Measurements from ENCODE around the gene NDFIP1.

Gene NDFIP1

GRCh38 chr5:142176255-142176654 lies 67.7 kb downstream of the NDFIP1 start:
- no peak overlapping the region for H3K4me3 ChIP-seq (ENCODE audit: control insufficient read depth, low read depth, low read length)
- TF ChIP-seq, protein P1, sequence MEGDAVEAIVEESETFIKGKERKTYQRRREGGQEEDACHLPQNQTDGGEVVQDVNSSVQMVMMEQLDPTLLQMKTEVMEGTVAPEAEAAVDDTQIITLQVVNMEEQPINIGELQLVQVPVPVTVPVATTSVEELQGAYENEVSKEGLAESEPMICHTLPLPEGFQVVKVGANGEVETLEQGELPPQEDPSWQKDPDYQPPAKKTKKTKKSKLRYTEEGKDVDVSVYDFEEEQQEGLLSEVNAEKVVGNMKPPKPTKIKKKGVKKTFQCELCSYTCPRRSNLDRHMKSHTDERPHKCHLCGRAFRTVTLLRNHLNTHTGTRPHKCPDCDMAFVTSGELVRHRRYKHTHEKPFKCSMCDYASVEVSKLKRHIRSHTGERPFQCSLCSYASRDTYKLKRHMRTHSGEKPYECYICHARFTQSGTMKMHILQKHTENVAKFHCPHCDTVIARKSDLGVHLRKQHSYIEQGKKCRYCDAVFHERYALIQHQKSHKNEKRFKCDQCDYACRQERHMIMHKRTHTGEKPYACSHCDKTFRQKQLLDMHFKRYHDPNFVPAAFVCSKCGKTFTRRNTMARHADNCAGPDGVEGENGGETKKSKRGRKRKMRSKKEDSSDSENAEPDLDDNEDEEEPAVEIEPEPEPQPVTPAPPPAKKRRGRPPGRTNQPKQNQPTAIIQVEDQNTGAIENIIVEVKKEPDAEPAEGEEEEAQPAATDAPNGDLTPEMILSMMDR (conservative IDR thresholded peaks at IDR 0.05; ENCODE audit: control insufficient read depth, insufficient read depth, low read depth, low read length) = no peak
- no peak for DNase-seq (ENCODE audit: low read depth)

- no peak for DNase-seq (ENCODE audit: low read depth)
- TF ChIP-seq, protein P1 (conservative IDR thresholded peaks at IDR 0.05; ENCODE audit: control insufficient read depth, insufficient read depth, low read depth, low read length) = no peak
- H3K4me3 ChIP-seq (ENCODE audit: control insufficient read depth, low read depth, low read length) = no peak overlapping the region
Measured at GRCh38 chr5:142178651-142179050, 70.1 kb downstream of the NDFIP1 start.

DNA sequence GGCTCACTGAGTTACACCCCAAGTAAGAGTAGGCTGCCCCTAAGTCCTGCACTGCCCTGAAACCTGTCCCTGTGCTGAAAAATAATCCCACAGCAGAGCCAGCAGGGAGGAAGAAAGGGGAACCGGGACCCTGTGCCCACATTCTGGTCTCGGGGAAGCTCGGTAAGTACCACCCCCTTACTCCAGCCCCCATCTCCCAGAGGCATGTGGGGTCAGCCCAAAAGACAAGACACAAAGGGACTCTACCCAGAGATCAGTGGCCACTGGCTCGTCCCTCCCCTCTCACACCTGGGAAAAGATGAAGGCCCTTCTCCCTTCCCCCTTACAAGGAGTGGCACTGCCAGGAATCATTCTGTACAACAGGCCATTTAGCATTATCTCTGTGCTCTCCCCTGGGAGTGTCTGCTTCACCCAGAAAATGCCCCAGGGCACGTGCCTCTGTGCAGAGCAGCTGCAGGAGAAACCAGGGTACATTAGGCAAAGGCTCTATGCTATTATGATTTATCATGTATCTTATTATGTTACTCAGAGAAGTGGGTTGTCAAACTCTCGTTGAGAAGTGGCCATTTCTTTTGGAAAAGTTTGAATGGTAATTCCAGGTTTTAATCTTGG lies 71.3 kb downstream of the NDFIP1 start:
- TF ChIP-seq, protein P1 (conservative IDR thresholded peaks at IDR 0.05; ENCODE audit: control insufficient read depth, insufficient read depth, low read depth, low read length) = no peak

GRCh38 chr5:142181096-142181495 lies 72.5 kb downstream of the NDFIP1 start:
- no peak overlapping the region for H3K4me3 ChIP-seq (ENCODE audit: control insufficient read depth, low read depth, low read length)
- TF ChIP-seq, protein P1 (conservative IDR thresholded peaks at IDR 0.05; ENCODE audit: control insufficient read depth, insufficient read depth, low read depth, low read length) = no peak
- DNase-seq (ENCODE audit: low read depth) = no peak

More for the DNA sequence above, 71.3 kb downstream of the NDFIP1 start:
- DNase-seq (ENCODE audit: low read depth) = no peak
- H3K4me3 ChIP-seq (ENCODE audit: control insufficient read depth, low read depth, low read length) = no peak overlapping the region

DNA sequence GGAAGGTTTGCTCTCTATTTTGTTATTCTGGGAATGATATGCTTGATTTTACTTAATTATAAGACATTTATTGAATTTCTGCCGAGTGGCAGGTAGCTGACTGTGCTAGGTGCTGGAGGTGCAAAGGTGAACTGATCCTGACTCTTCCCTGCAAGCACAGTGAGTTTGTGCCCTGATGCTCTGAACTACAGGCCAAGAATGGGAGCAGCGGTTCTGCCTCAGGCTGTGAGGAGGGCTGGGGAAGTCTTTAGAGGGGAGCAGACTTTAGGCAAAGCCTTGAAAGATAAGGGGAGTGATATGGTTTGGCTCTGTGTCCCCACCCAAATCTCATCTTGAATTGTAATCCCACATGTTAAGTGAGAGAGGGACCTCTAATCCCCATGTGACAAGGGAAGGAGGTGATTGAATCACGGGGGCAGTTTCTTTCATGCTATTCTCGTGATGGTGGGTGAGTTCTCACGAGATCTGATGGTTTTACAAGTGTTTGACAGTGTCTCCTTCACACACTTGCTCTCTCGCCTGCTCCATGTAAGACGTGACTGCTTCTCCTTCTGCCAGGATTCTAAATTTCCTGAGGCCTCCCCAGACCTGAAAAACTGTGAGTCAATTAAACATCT lies 73.1 kb downstream of the NDFIP1 start:
- TF ChIP-seq, protein P1 (conservative IDR thresholded peaks at IDR 0.05; ENCODE audit: control insufficient read depth, insufficient read depth, low read depth, low read length) = no peak
- no peak overlapping the region for H3K4me3 ChIP-seq (ENCODE audit: control insufficient read depth, low read depth, low read length)
- no peak for DNase-seq (ENCODE audit: low read depth)

DNA sequence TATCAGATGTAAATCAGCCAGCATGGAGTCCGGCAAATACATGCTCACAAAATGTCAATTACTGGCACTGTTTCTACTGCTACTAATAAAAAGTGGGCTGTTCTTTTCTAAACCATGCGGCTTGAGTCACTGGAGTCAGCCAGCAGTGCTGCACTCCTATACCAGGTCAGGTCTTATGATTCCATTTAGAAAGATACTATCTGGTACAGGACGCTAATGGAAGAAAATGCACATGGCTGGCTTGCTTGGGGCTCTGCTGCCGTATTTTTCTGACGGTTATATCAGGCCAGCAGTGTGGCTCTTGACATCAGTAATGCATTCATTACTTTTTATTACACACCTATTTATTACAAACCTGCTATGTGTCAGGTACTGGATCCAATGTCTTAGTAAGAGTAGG lies 74.3 kb downstream of the NDFIP1 start:
- DNase-seq (ENCODE audit: low read depth) = no peak
- TF ChIP-seq, protein P1 (conservative IDR thresholded peaks at IDR 0.05; ENCODE audit: control insufficient read depth, insufficient read depth, low read depth, low read length) = no peak
- no peak overlapping the region for H3K4me3 ChIP-seq (ENCODE audit: control insufficient read depth, low read depth, low read length)

Measured in fibroblast of mammary gland (primary cell).